ENCODE data around the gene DLG2.

DLG2 gene

DNA sequence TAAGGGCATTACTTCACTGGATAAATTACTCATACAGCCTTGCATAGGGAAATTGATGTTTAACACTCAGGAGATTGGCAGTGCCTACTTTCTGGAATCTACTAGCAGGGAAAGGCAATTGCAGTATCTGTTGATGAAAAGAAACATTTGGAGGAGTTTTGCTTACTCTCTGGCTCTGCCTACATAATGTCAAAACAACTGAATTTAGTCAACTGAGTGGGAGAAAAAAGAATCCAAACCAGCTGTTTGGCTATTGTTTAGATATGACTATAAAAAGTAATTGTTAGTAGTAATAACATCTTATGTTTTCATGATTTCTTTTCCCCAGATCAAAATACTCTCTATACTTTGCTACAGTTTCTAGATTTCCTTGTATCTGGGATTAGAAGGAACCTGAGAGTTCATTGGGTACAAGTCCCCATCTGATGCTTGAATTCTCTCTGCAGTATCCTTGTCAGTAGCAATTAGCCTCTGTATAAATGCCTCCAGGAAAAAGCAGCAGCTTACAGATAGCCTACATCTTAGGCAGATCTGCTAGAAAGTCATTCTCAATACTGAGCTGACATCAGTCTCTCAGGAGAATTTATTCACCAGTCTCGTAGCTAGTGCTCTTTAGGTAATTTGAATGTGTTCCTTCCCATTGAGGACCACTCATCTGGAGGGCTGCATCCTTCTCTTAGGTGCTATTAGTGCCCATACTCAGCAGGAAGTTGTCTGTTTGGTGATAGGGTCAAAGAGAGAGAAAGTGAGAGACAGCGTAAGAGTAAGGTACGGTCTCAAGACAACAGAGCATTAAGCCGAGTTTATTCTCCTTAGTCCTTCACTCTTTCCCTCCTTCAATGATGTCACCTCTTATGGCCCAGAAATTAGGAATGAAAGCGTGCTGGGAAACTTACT, 2155.1 kb downstream of the DLG2 start:
- H4K20me1 ChIP-seq (ENCODE audit: insufficient read depth, low read length) = no peaks in the 10 kb centered on the region
- H3K27ac ChIP-seq (ENCODE audit: low read length) = no peak overlapping the region
- H3K4me1 ChIP-seq (ENCODE audit: low read length) = no peaks in the 10 kb centered on the region
- H3K9me3 ChIP-seq (ENCODE audit: insufficient read depth, low read length) = no peaks in the 10 kb centered on the region
- H3K36me3 ChIP-seq (replicated peaks; ENCODE audit: low read depth, low read length) = no peaks in the 10 kb centered on the region
- H3K9ac ChIP-seq (ENCODE audit: low read length) = no peak overlapping the region
- TF ChIP-seq, protein P1, sequence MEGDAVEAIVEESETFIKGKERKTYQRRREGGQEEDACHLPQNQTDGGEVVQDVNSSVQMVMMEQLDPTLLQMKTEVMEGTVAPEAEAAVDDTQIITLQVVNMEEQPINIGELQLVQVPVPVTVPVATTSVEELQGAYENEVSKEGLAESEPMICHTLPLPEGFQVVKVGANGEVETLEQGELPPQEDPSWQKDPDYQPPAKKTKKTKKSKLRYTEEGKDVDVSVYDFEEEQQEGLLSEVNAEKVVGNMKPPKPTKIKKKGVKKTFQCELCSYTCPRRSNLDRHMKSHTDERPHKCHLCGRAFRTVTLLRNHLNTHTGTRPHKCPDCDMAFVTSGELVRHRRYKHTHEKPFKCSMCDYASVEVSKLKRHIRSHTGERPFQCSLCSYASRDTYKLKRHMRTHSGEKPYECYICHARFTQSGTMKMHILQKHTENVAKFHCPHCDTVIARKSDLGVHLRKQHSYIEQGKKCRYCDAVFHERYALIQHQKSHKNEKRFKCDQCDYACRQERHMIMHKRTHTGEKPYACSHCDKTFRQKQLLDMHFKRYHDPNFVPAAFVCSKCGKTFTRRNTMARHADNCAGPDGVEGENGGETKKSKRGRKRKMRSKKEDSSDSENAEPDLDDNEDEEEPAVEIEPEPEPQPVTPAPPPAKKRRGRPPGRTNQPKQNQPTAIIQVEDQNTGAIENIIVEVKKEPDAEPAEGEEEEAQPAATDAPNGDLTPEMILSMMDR (IDR thresholded peaks at IDR 0.05; ENCODE audit: low read depth, low read length) = no peak
- TF ChIP-seq EZH2phosphoT487 (IDR thresholded peaks at IDR 0.05; ENCODE audit: low read depth) = no peak
- no peak overlapping the region for H3K4me3 ChIP-seq (ENCODE audit: low read length)
- no peak overlapping the region for H3K4me2 ChIP-seq (ENCODE audit: low read length)
- H3K79me2 ChIP-seq (ENCODE audit: low read length) = no peaks in the 10 kb centered on the region
- no peaks in the 10 kb centered on the region for H3K27me3 ChIP-seq (ENCODE audit: low read depth, low read length)
- no peak overlapping the region for H2AFZ ChIP-seq (ENCODE audit: low read depth, low read length)

DNA sequence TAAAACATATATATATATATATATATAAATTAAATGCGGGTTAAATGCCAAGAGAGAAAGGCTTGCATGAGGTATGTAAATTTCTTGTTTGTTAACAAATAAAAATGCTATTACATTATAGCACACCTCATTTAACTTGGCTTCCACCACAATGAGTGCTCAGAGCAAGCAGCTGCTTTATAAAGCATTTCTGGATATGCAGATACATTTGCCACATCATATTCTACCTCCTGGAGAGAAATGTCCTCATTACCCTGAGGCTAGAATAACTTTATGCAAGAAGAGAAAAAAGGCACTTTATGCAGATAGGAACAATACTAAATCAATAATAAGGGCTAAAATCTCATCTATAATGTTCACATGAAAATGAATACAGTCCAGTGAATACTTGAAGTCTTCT, 2159.3 kb downstream of the DLG2 start:
- Histone ChIP-seq H3K4me3 (ENCODE audit: low read length) (no peak overlapping the region), H3K4me1 (ENCODE audit: low read length) (no peaks in the 10 kb centered on the region), H3K36me3 (replicated peaks; ENCODE audit: low read depth, low read length) (no peaks in the 10 kb centered on the region), H3K9ac (ENCODE audit: low read length) (no peak overlapping the region), H3K9me3 (ENCODE audit: insufficient read depth, low read length) (no peaks in the 10 kb centered on the region), H3K27ac (ENCODE audit: low read length) (no peak overlapping the region), H3K79me2 (ENCODE audit: low read length) (no peaks in the 10 kb centered on the region), H3K27me3 (ENCODE audit: low read depth, low read length) (no peaks in the 10 kb centered on the region), H2AFZ (ENCODE audit: low read depth, low read length) (no peak overlapping the region), H4K20me1 (ENCODE audit: insufficient read depth, low read length) (no peaks in the 10 kb centered on the region), H3K4me2 (ENCODE audit: low read length) (no peak overlapping the region)
- no peak for TF ChIP-seq EZH2phosphoT487 (IDR thresholded peaks at IDR 0.05; ENCODE audit: low read depth)
- TF ChIP-seq, protein P1 (IDR thresholded peaks at IDR 0.05; ENCODE audit: low read depth, low read length) = no peak

DNA sequence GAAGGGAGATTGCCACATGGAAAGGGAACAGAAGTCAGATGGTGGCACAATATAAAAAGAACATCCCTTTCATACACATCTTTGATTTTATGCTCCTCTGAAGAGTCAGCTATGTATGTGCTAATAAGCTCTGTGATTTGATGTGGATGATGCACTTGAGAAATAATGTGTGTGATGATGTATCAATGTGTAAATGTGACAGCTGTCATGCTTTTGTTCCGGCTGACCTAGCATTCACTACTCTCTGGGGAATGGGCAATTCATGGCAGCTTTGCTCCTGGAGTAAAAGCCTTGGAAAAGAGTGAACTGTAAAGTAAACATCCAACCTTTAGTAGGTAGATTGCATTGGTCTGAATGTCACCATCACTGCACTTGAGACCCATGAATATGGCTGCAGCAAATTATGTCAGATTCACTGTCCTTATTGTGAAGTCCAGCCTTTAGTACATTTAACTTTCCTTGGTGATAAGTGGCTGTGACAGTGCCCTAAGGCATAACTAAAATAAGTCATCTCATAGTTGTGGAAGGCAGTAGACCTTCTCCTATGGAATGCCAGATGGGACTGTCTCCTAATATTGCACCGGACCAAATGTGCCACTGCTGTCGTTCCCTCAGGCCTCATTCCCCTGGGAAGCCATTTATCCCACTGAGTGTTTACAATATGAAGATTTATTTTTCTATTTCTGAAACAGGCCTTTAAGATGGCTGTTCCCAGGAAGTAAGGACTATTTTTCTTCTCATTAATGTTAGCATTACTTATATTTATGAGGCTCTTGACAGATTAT, 2162.8 kb downstream of the DLG2 start:
- H3K9me3 ChIP-seq (ENCODE audit: insufficient read depth, low read length) = no peaks in the 10 kb centered on the region
- no peak overlapping the region for H3K4me2 ChIP-seq (ENCODE audit: low read length)
- H4K20me1 ChIP-seq (ENCODE audit: insufficient read depth, low read length) = no peaks in the 10 kb centered on the region
- no peaks in the 10 kb centered on the region for H3K79me2 ChIP-seq (ENCODE audit: low read length)
- H3K27me3 ChIP-seq (ENCODE audit: low read depth, low read length) = no peaks in the 10 kb centered on the region
- H3K36me3 ChIP-seq (replicated peaks; ENCODE audit: low read depth, low read length) = no peaks in the 10 kb centered on the region
- TF ChIP-seq, protein P1 (IDR thresholded peaks at IDR 0.05; ENCODE audit: low read depth, low read length) = no peak
- no peak for TF ChIP-seq EZH2phosphoT487 (IDR thresholded peaks at IDR 0.05; ENCODE audit: low read depth)
- H3K4me1 ChIP-seq (ENCODE audit: low read length) = no peaks in the 10 kb centered on the region
- no peak overlapping the region for H3K27ac ChIP-seq (ENCODE audit: low read length)
- no peak overlapping the region for H3K9ac ChIP-seq (ENCODE audit: low read length)
- H2AFZ ChIP-seq (ENCODE audit: low read depth, low read length) = no peak overlapping the region
- H3K4me3 ChIP-seq (ENCODE audit: low read length) = no peak overlapping the region

DNA sequence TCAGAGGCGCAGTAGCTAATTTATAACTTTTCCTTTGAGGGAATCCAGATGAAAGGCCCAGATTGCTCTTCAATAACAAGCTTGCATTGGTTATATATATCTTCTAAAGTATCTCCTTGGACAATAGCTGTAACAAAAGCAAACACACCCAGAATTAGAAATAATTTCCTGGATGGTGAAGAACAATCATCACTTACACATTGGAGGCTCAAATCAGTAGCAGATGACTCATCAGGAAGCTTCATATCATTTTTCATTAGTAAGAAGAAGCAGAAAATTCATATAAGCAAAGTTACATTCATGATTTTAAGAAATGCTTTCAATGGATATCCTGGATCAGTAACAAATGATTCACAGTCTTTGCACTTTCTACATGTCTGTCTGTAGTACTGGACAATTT, 2167.3 kb downstream of the DLG2 start:
- H3K79me2 ChIP-seq (ENCODE audit: low read length) = no peaks in the 10 kb centered on the region
- H3K36me3 ChIP-seq (replicated peaks; ENCODE audit: low read depth, low read length) = no peaks in the 10 kb centered on the region
- H3K9me3 ChIP-seq (ENCODE audit: insufficient read depth, low read length) = no peaks in the 10 kb centered on the region
- no peak overlapping the region for H3K4me3 ChIP-seq (ENCODE audit: low read length)
- H3K27me3 ChIP-seq (ENCODE audit: low read depth, low read length) = no peaks in the 10 kb centered on the region
- H2AFZ ChIP-seq (ENCODE audit: low read depth, low read length) = no peak overlapping the region
- H3K4me1 ChIP-seq (ENCODE audit: low read length) = peaks cover 6% of the 10 kb centered on the region
- no peak for TF ChIP-seq EZH2phosphoT487 (IDR thresholded peaks at IDR 0.05; ENCODE audit: low read depth)
- TF ChIP-seq, protein P1 (IDR thresholded peaks at IDR 0.05; ENCODE audit: low read depth, low read length) = no peak
- H3K9ac ChIP-seq (ENCODE audit: low read length) = no peak overlapping the region
- no peak overlapping the region for H3K27ac ChIP-seq (ENCODE audit: low read length)
- H4K20me1 ChIP-seq (ENCODE audit: insufficient read depth, low read length) = no peaks in the 10 kb centered on the region
- no peak overlapping the region for H3K4me2 ChIP-seq (ENCODE audit: low read length)
